Lower leg skin (tissue), 4 donors: Measurements from ENCODE around the gene GRID2. TPM values are rescaled to one million over a fixed set of nuclear protein-coding genes. Genes with fewer than 3 reads are reported as not detected.

Experiments used
- DNase-seq, 2 donors: peaks; one replicate each; pipeline ENCODE4 v3.0.0-alpha.2; 2019; ENCODE audit warnings: low spot score in 2 of 2
- H3K4me3 ChIP-seq: fragments of 200-600 bp; sonication (generic); 2 replicates; pipeline ENCODE4 v1.5.1; 2017; ENCODE audit warnings: mild to moderate bottlenecking, low read depth; ENCODE audit not compliant: poor library complexity, severe bottlenecking
- POLR2A ChIP-seq, 2 donors: fragments of 450-650 bp; IDR thresholded peaks; one replicate each; pipeline ENCODE4 v1.6.1; 2016 to 2017; ENCODE audit warnings: antibody characterized with exemption in 2 of 2, mild to moderate bottlenecking in 1 of 2, moderate library complexity in 1 of 2
- WGBS, 2 donors: methylation state at CpG; one replicate each; pipeline ENCODE4 v1.1.5; 2018; 5-methylcytosine and 5-hydroxymethylcytosine counted together
- intact Hi-C: fragments of 100-400 bp; cut with DNase I; formaldehyde crosslinking; loops from one replicate; pipeline ENCODE4 v1.15.0; 2023; ENCODE audit warnings: low total_unique reads
- total RNA-seq, 4 donors: library from RNA; depleted of rRNA; stranded (reverse); fragments of >200 nt; gene quantifications; one replicate each; pipeline ENCODE4 v1.1.0, GENCODE V29; 2016
- TF ChIP-seq, protein P1 (sequence below), 3 donors: fragments of 450-650 bp; IDR thresholded peaks; one replicate each; pipeline ENCODE4 v1.5.1; 2016; ENCODE audit warnings: antibody characterized with exemption in 3 of 3, mild to moderate bottlenecking in 3 of 3, moderate library complexity in 2 of 3

The GRID2 gene
- total RNA-seq, 4 donors from 2014 or later = not detected

DNA sequence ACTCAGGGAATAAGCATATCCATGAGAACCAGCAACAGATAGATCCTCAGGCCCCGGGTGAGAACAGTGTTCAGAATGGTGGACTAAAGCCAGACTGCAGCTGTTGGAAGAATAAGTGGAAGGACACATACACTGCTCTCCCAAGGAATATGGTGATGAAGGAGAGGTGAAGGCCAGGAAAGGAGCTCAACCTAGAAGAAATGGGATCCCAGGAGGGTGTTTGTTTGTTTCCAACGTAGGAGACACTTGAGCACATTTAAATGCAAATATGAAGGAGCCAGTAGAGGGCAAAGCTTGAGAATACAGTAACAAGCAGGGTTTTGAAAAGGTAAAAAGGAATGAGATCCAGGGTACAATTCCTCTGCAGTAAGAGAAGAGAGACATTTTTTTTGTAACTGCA, 1482.4 kb downstream of the GRID2 start:
- no peak for DNase-seq
- WGBS, 2 donors = 59 to 72% methylated on average over 2 of the region's 2 CpGs
- intact Hi-C loops = no loop called here
- no peak overlapping the region for H3K4me3 ChIP-seq
- TF ChIP-seq POLR2A (IDR thresholded peaks at IDR 0.05) = no peak
- TF ChIP-seq, protein P1, sequence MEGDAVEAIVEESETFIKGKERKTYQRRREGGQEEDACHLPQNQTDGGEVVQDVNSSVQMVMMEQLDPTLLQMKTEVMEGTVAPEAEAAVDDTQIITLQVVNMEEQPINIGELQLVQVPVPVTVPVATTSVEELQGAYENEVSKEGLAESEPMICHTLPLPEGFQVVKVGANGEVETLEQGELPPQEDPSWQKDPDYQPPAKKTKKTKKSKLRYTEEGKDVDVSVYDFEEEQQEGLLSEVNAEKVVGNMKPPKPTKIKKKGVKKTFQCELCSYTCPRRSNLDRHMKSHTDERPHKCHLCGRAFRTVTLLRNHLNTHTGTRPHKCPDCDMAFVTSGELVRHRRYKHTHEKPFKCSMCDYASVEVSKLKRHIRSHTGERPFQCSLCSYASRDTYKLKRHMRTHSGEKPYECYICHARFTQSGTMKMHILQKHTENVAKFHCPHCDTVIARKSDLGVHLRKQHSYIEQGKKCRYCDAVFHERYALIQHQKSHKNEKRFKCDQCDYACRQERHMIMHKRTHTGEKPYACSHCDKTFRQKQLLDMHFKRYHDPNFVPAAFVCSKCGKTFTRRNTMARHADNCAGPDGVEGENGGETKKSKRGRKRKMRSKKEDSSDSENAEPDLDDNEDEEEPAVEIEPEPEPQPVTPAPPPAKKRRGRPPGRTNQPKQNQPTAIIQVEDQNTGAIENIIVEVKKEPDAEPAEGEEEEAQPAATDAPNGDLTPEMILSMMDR (IDR thresholded peaks at IDR 0.05) = no peak

DNA sequence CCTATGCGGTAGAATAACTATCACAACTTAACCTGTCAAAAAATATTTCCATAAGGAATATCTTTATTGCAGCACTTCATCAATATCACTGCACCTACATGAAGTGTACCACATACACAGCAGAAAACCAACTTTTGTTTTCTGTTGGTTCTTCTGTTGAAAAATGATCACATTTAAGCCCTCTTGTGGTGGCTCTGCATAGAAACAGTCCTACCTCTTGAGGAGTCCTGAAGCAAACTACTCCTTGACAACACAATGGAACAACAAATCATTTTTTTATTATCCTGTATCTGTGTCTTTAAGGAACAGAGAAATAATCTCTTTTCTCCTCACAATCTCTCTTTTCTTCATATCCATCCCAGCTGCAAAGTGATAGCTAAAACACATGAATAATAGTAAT, 1484.9 kb downstream of the GRID2 start:
- TF ChIP-seq, protein P1 (IDR thresholded peaks at IDR 0.05) = no peak
- TF ChIP-seq POLR2A (IDR thresholded peaks at IDR 0.05) = no peak
- WGBS, 2 donors = 83 to 87% methylated on average over 1 of the region's 1 CpG
- intact Hi-C loops = no loop called here
- H3K4me3 ChIP-seq = no peak overlapping the region
- no peak for DNase-seq

DNA sequence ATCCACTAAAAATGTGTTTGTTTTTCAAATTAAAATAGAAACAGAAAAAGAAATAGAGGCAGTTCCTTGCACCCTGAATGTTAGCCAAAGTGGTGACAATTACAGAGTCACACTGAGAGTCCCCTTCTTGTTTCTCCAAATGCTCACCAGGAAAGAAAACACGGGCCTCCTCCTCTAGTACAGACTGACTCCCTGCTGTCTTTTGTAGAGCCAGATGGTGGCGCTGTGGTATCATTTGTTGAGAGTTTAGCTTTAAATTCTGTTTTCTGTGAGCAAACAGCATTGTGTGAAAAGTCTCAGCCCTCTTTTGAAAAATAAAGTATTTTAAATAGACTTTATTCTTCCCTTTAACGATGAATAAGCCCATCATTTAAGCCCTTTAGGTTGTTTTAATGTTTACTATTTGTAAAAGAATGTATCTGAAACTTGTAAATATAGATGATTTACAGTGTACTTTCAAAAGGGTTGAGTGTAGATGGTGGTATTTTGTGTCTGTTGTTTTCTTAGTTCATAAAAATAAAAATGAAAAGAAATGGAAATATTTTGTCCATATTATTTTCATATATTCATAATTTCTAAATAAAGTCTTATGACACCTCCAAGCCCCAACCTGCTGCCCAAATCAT, 1487.9 kb downstream of the GRID2 start:
- H3K4me3 ChIP-seq = no peak overlapping the region

DNA sequence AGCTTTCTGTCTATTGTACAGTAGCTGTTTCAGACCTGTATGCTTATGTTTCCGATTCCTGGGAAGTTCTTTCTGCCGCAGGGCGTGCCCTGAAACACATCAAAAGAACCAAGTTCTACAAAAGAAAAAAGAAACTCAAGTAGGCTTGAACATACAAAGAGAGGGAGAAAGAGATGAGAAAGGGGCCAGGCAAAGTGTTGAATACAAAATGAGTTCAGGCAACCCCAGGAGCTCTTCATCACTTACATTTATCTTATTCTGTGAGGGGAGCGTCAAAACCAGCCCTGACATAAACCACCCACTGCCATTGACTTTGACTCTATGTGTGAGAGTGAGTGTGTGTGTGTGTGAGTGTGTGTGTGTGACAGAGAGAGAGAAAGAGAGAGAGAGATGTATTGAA, 1498.3 kb downstream of the GRID2 start:
- 71% methylated on average over 4 of the region's 4 CpGs for WGBS, 2 donors
- TF ChIP-seq, protein P1 (IDR thresholded peaks at IDR 0.05) = no peak
- TF ChIP-seq POLR2A (IDR thresholded peaks at IDR 0.05) = no peak
- no peak for DNase-seq
- H3K4me3 ChIP-seq = no peak overlapping the region
- intact Hi-C loops = no loop called here

More for the DNA sequence above, 1487.9 kb downstream of the GRID2 start:
- intact Hi-C loops = no loop called here
- TF ChIP-seq, protein P1 (IDR thresholded peaks at IDR 0.05) = no peak
- no peak for TF ChIP-seq POLR2A (IDR thresholded peaks at IDR 0.05)
- WGBS, 2 donors = 0 to 1% methylated on average over 3 of the region's 3 CpGs
- peak in 1 of 2 donors; percentile 21 for DNase-seq

DNA sequence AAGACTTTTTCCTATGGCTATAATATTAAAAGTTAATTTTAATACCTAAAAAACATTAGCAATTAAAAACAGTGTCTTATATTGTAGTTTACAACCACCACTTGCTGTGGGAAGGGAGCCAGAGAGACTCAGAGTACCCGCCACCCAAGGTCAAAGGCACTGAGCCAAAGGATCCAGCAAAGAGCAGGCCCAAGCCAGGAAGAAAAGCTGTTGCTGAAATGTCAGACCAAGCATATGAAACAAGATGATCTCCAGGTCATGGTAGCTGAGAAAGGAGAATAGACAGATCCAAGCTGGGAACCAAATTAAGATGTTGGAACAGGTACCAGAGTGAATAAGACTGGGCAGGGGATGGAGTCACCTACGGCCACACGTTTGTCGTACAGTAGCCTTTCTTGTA, 1506.0 kb downstream of the GRID2 start:
- no peak overlapping the region for H3K4me3 ChIP-seq
- 67 to 74% methylated on average over 4 of the region's 4 CpGs for WGBS, 2 donors
- intact Hi-C loops = no loop called here
- TF ChIP-seq, protein P1 (IDR thresholded peaks at IDR 0.05) = no peak
- TF ChIP-seq POLR2A (IDR thresholded peaks at IDR 0.05) = no peak
- DNase-seq = no peak
